PC-9 (cell line): ENCODE measurements around the gene CSNK2A1. TPM values are rescaled to one million over a fixed set of nuclear protein-coding genes. Genes with fewer than 3 reads are reported as not detected.

Experiments used
- BruUV-seq: library from RNA; stranded (reverse); fragments of 400-500 nt; replicated peaks from 2 replicates; lab custom pipeline; 2021; lab: Mats Ljungman, UMichigan
- CTCF ChIA-PET: fragments of 300-600 bp; sonication (Branson Sonifier 250); formaldehyde crosslinking; loops from one replicate; lab custom pipeline; 2022; ENCODE audit warnings: antibody characterized with exemption; lab: Charles Lee
- POLR2A ChIA-PET: fragments of 300-600 bp; sonication (Branson Sonifier 250); formaldehyde crosslinking; loops from one replicate; lab custom pipeline; 2022; ENCODE audit warnings: antibody characterized with exemption; ENCODE audit not compliant: unreplicated experiment; lab: Charles Lee
- DNase-seq, 2 experiments: peaks; one replicate each; pipeline versions ENCODE4 v3.0.0 to v3.0.0-alpha.2; 2015 to 2022; ENCODE audit warnings: mixed read lengths in 1 of 2
- H2AFZ ChIP-seq: fragments of 200-600 bp; sonication (generic); 2 replicates; pipeline ENCODE4 v1.8.1; 2017; ENCODE audit warnings: antibody characterized with exemption
- H3F3A ChIP-seq: fragments of 200-600 bp; sonication (generic); 2 replicates; pipeline ENCODE4 v1.8.1; 2017; ENCODE audit warnings: antibody characterized with exemption, mild to moderate bottlenecking, low read depth; ENCODE audit not compliant: insufficient read depth
- H3K27ac ChIP-seq: fragments of 200-600 bp; sonication (generic); 2 replicates; pipeline ENCODE4 v1.6.1; 2016; ENCODE audit warnings: mixed run types
- H3K27me3 ChIP-seq: fragments of 200-600 bp; sonication (generic); 2 replicates; pipeline ENCODE4 v1.6.1; 2016; ENCODE audit warnings: low read depth, mixed run types; ENCODE audit not compliant: insufficient read depth
- H3K36me3 ChIP-seq: fragments of 200-600 bp; sonication (generic); 2 replicates; pipeline ENCODE4 v1.6.1; 2016; ENCODE audit warnings: low read depth, mixed run types
- H3K4me1 ChIP-seq: fragments of 200-600 bp; sonication (generic); replicated peaks from 2 replicates; pipeline ENCODE4 v1.6.1; 2016; ENCODE audit warnings: mixed run types; ENCODE audit not compliant: insufficient read depth
- H3K4me2 ChIP-seq: fragments of 200-600 bp; sonication (generic); 2 replicates; pipeline ENCODE4 v1.6.1; 2017; ENCODE audit warnings: mixed run types
- H3K4me3 ChIP-seq: fragments of 200-600 bp; sonication (generic); 2 replicates; pipeline ENCODE4 v1.6.1; 2016; ENCODE audit warnings: mixed run types
- H3K79me2 ChIP-seq: fragments of 200-600 bp; sonication (generic); 2 replicates; pipeline ENCODE4 v1.6.1; 2017; ENCODE audit warnings: low read depth, mixed run types
- H3K9me2 ChIP-seq: fragments of 200-600 bp; sonication (generic); 2 replicates; pipeline ENCODE4 v1.8.1; 2017; ENCODE audit warnings: mild to moderate bottlenecking; ENCODE audit not compliant: insufficient read depth
- H3K9me3 ChIP-seq: fragments of 200-600 bp; sonication (generic); 2 replicates; pipeline ENCODE4 v1.8.1; 2016; ENCODE audit warnings: low read depth; ENCODE audit not compliant: insufficient read depth
- H4K20me1 ChIP-seq: fragments of 200-600 bp; sonication (generic); 2 replicates; pipeline ENCODE4 v1.8.1; 2017; ENCODE audit not compliant: insufficient read depth
- EZH2 ChIP-seq: fragments of 200-600 bp; sonication (generic); IDR thresholded peaks from 2 replicates; pipeline ENCODE4 v1.8.0; 2017; ENCODE audit warnings: antibody characterized with exemption, low read depth
- intact Hi-C: fragments of 100-400 bp; cut with micrococcal nuclease; formaldehyde crosslinking; loops from one replicate; pipeline ENCODE4 v1.10.0; 2022; ENCODE audit not compliant: unreplicated experiment
- total RNA-seq: library from RNA; stranded (reverse); gene quantifications from 2 replicates; pipeline ENCODE4 v1.2.3, GENCODE V29; 2021
- TF ChIP-seq, protein P1 (sequence below): fragments of 200-600 bp; sonication (generic); conservative IDR thresholded peaks from 2 replicates; pipeline ENCODE4 v1.6.1; 2017; ENCODE audit warnings: mixed run types, antibody characterized with exemption, mild to moderate bottlenecking, moderate library complexity

Gene CSNK2A1
- total RNA-seq, 1 experiment from 2014 or later = 222 TPM

DNA sequence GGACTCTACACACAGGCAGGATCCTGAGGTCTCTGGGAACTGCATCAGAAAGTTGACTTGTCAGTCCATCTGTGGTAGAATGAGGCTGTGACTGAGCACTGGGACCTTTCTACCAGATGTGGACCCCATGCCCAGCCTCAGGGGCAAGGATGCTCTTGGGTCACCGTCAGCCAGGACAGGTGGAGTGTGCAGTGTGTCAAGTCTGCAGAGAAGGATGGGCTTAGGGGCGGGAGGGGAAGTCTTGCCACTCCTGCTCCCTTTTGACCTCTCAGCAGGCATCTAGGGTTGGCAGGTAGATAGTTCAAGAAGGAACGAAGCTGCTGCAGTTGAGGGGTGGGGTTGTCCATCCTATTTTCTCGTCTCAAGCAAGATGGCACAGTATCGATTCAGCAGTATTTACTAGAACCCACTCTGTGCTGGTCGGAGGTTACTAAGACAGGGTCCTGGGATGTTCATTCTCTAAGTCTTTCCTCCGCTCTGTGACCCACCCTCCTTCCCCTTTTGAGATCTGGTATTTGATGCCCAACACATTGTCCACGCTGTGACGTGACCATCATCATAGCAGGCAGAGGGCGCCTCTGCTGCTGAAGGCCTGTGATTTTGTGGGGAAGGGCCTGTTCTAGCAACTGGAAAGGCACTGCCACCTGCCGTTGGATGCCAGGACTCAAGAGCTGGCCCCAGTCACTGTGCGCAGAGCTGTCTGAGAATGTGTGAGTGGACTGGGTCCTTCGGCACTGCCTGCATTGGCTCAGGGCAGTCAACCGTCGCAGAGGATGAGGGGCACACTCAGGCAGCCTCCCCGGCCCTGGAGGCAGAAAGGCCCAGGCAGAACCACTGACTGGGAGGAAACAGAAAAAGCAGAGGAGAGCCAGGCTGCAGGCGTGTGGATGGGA is 112.3 kb downstream of the CSNK2A1 start:
- no peak overlapping the region for H2AFZ ChIP-seq
- H3K27ac ChIP-seq = no peak overlapping the region
- no peaks in the 10 kb centered on the region for H3K9me2 ChIP-seq
- H3K9me3 ChIP-seq = no peaks in the 10 kb centered on the region
- TSS peak; percentile 14 for BruUV-seq
- no peak overlapping the region for H3K4me3 ChIP-seq
- ChIA-PET CTCF (interaction anchor here (0.5 to 1.7 kb wide), 12 partner anchors 14 to 337 kb away, joined by 3 to 19 read pairs (median 4); partner anchors contain the start of gene SLC52A3), POLR2A (interaction anchor here (0.6 to 0.7 kb wide), 3 partner anchors 15 to 77 kb away, joined by 3 to 5 read pairs (median 4); no protein-coding TSS in a partner anchor)
- intact Hi-C loops = loop anchor here (1.0 to 5.0 kb wide), 4 partner anchors 48 to 306 kb away; no protein-coding TSS in a partner anchor
- peaks cover 8% of the 10 kb centered on the region for H3K36me3 ChIP-seq
- no peaks in the 10 kb centered on the region for H3K79me2 ChIP-seq
- H3F3A ChIP-seq = peaks cover 54% of the 10 kb centered on the region
- H3K4me1 ChIP-seq = no peaks in the 10 kb centered on the region
- no peaks in the 10 kb centered on the region for H3K27me3 ChIP-seq
- H3K4me2 ChIP-seq = no peak overlapping the region
- H4K20me1 ChIP-seq = 0 out of 2 replicates have a peak, but pooled peaks cover 3% of the 10 kb centered on the region
- DNase-seq = peak; percentile 67 to 75
- TF ChIP-seq EZH2 = no peak
- TF ChIP-seq, protein P1, sequence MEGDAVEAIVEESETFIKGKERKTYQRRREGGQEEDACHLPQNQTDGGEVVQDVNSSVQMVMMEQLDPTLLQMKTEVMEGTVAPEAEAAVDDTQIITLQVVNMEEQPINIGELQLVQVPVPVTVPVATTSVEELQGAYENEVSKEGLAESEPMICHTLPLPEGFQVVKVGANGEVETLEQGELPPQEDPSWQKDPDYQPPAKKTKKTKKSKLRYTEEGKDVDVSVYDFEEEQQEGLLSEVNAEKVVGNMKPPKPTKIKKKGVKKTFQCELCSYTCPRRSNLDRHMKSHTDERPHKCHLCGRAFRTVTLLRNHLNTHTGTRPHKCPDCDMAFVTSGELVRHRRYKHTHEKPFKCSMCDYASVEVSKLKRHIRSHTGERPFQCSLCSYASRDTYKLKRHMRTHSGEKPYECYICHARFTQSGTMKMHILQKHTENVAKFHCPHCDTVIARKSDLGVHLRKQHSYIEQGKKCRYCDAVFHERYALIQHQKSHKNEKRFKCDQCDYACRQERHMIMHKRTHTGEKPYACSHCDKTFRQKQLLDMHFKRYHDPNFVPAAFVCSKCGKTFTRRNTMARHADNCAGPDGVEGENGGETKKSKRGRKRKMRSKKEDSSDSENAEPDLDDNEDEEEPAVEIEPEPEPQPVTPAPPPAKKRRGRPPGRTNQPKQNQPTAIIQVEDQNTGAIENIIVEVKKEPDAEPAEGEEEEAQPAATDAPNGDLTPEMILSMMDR = peak; percentile 80

DNA sequence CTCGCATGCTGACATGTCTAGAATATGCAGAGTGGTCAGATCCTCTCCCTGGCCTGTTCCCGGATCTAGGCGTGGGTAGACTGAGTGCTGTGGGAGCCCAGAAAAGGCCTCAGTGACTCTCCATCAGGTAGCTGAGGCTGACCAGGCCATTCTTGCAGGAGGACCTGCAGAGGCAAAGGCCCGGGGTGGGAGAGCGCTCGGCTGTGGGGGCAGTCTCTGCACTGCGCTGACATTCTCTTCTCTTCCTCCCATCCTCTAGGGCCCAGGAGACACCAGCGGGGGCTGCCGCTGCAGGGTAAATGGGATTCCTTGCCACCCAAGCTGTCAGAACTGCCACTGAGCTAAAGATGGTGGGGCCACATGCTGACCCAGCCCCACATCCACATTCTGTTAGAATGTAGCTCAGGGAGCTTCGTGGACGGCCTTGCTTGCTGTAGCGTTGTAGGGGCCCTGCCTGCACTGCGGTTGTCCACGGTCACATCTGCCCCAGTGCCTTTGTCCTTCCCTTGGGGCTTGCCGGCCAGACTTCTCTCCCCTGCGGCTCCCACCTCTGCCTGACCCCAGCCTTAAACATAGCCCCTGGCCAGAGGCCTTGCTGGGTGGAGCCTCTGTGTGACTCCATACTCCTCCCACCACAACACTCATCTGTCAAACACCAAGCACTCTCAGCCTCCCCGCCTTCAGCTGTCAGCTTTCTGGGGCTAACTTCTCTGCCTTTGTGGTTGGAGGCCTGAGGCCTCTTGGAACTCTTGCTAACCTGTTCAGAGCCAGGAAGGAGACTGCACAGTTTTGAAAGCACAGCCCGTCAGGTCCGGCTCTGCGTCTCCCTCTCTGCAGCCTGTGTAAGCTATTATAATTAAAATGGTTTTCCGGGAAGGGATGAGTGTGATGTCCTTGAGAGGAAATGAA is 113.2 kb downstream of the CSNK2A1 start:
- 0 out of 2 replicates have a peak, but pooled peaks cover 3% of the 10 kb centered on the region for H4K20me1 ChIP-seq
- H3K36me3 ChIP-seq = peaks cover 8% of the 10 kb centered on the region; the same call in 1 of the 2 replicates
- TF ChIP-seq, protein P1 = no peak
- no peak for TF ChIP-seq EZH2
- intact Hi-C loops = loop anchor here (5.0 kb wide), 1 partner anchor 307 kb away; no protein-coding TSS in a partner anchor
- CTCF ChIA-PET = interaction anchor here (0.5 to 1.3 kb wide), 2 partner anchors 48 to 68 kb away, joined by 4 to 11 read pairs; no protein-coding TSS in a partner anchor
- BruUV-seq = no TSS peak
- no peaks in the 10 kb centered on the region for H3K9me2 ChIP-seq
- peaks cover 59% of the 10 kb centered on the region for H3F3A ChIP-seq
- no peaks in the 10 kb centered on the region for H3K4me1 ChIP-seq
- H3K79me2 ChIP-seq = no peaks in the 10 kb centered on the region
- DNase-seq = no peak
- no peak overlapping the region for H3K27ac ChIP-seq
- POLR2A ChIA-PET = no interaction called here
- no peaks in the 10 kb centered on the region for H3K27me3 ChIP-seq
- H3K9me3 ChIP-seq = no peaks in the 10 kb centered on the region
- H3K4me2 ChIP-seq = no peak overlapping the region
- H2AFZ ChIP-seq = no peak overlapping the region
- H3K4me3 ChIP-seq = no peak overlapping the region
